NCI-H1694 (cell line): ENCODE data around the gene MYH7.
"Not testable (repeated sequence)": the region's sequence is repeated elsewhere in the genome, so short reads cannot be mapped to it uniquely, and the experiment has no call there.

Experiments
- DNase-seq: peaks from one replicate; lab custom pipeline; 2025; lab: John Stamatoyannopoulos, UW

Gene MYH7

DNA sequence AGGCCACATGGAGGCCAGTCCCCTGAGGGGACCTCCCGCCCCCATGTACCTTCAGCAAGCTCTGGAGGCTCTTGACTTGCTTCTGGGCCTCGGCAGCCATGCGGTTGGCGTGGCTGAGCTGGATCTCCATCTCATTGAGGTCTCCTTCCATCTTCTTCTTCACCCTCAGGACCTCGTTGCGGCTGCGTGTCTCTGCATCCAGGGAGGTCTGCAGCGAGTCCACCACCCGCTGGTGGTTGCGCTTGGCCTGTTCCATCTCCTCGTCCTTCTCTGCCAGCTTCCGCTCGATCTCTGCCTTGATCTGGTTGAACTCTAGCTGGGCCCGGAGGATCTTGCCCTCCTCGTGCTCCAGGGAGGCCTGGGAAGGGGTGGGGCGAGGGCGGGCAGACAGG is 49.2 kb downstream of the MYH7 start:
- not testable (repeated sequence) for DNase-seq

DNA sequence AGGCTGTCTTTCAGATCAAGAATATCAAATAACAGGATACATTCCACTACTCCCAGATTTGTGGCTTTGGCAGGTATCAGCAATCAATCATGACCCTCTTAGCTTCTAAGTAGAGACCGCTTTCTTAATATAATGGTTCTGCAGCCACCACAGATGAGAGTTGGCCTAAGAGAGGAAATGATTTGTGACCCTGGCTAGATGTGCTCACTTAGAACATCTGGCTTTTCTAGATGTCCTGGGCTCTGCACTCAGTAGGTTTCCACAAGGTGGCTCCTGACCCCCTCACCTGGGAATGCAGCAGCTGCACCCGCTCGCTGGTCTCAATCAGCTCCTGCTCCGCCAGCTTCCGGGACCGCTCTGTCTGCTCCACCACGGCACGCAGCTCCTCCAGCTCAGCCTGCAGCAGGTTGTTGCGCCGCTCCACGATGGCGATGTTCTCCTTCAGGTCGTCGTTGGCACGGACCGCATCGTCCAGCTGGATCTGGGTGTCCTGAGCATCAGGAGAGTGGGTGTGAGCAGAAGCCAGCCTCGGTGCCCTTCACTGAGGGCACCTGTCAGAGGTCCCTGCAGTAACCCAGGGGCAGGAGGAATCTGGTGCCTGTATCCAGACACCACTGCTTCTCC is 49.7 kb downstream of the MYH7 start:
- no peak for DNase-seq

DNA sequence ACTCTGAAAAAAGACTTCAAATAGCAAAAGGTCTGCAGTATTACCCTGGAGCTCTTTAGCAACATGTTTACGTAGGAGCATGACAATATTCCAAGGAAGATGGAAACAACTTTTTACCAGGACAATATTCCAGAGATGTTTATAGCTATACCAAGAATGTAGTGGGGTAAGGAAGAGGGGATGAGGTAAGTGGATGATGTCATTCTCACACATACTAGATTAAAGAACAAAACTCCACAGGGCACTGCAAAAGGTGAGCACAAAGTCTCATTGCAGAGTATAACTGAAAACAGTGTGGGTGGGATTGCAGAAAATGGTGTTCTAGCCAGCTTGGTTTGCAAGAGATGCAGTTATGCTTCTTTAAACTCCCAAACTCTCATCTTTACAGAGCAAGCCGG is 50.2 kb downstream of the MYH7 start:
- DNase-seq: no peak

DNA sequence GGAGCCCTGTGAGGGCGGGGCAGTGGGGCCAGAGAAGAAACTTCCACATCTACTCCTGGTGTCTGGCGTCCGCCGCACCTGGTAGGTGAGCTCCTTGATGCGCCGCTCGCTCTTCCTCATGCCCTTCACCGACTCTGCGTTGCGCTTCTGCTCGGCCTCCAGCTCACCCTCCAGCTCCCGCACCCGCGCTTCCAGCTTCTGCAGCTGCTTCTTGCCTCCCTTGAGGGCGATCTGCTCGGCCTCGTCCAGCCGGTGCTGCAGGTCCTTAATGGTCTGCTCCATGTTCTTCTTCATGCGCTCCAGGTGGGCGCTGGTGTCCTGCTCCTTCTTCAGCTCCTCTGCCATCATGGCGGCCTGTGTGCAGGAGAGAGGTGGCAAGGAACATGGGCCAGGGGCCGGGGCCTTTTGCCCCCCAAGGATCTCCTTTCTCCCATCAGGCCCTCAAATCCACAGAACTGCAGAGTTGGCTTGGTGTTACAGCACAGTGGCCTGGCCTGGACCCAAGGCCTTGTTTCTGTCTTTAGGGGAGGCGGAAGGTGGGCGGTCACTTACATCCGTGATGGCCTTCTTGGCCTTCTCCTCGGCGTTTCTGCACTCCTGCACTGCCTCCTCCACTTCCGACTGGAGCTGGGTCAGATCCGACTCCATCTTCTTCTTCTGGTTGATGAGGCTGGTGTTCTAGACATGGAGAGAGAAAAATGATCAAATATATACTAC is 50.9 kb downstream of the MYH7 start:
- DNase-seq: no peak

DNA sequence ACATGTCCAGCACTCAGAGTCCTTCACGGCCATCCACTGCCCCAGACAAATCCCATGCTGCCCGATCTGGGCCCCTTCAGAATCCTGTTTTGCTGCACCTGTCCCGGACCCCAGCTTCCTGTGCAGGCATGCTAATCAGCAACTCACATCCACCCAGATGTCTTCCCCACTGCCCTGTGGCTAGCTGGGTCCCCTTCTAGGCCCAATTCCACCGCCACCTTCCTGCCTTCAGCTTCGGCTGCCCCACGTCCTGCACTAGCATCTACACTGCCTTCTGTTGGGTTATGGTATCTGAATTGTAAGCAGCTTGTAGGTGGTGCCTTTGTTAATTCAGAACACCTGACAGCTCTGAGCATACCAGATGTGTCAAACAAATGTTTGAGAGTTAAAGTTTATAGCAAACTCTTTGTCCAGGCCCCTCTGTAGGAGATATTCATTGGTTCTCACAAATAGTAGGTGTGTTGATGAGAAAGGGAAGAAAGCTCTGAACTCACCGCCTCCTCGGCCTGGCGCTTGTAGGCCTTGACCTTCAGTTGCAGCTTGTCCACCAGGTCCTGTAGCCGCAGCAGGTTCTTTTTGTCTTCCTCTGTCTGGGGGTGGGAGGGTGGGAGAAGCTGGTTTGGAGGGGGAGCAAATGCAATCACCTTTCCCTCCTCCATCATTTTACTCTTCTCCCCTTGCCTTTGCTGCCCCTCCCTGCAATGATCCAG is 52.6 kb downstream of the MYH7 start:
- DNase-seq: no peak

DNA sequence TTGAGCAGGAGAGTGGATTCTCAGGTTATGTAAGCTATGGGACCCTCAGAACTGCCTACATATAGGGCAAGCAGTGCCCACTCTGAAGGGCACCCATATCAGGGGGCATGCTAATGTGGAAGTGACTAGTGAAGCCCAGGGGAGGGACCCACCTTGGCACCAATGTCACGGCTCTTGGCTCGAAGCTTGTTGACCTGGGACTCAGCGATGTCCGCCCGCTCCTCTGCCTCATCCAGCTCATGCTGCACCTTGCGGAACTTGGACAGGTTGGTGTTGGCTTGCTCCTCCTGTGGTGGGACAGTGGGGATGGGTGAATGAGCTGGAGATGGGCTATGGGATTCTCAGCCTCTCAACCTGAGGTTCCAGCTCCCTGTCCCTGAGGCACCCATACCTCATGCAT is 53.2 kb downstream of the MYH7 start:
- DNase-seq: no peak

DNA sequence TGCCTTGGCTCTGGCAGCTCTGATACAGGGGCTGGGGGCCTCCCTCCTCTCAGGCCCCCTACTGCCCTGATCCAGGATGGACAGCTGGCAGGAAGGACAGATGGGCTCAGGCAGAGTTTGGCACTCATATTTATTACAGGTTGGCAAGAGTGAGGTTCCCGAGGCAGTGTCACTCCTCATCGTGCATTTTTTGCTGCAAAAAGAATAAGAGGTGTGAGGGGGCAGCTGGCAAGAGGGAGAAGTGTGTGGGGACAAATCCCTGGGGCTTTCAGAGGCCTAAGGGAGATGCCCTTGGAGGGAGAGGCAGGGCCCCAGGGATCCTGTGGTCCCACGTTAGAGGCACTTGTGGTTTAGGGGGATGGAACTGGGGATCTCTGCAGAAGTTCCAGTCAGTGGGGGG is 53.6 kb downstream of the MYH7 start:
- no peak for DNase-seq

DNA sequence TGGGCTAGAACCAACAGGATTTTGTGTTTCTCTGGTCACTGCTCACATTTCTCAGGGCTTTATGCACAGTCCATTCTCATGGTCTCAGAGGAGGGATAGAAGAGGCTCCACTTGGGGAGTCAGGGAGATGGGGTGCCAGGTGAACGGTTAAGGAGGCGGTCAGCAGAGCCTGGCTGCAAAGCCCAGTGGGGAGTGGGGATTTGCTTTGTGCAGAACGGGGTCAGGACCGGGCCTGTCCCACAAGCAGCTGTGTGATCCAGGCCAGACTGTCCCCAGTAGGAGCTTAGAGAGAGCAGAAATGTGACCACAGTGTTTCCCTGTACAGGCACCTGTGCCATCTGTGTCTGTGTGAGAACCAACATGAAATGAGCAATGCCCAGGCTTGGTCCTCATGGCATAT is 54.5 kb downstream of the MYH7 start:
- DNase-seq: no peak

DNA sequence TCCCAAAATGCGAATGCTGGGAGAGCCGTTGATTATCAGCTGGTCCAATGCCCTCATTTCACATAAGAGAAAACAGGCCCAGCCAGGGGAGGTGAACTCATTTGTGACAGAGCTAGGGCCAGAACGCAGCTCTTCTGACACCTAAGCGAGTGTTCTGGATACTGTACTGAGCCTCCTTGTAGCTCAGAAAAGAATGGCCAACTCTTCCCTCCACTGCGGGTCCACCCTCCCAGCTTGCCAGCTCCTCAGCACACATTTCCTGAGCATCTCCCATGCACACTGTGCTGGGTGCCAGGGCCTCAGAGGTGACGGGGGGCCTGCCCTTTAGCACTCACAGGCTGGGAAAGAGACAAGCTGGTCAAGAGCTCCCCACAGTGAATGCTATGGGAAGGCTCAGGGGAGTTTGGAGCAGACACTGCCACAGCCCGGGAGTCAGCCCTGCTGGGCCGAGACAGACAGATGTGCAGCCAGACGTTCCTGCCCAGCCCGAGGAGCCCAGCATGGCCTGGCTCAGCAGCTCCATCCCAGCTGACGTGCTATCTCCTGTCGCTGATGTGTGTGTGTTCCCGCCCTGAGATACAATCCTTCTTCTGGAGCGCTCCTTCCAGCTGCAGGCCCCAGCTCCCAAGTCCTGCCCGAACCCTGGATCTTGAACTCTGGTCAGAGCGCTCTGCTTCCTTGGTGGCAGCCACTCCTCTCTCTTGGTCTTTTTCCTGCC is 55.1 kb downstream of the MYH7 start:
- DNase-seq: no peak

DNA sequence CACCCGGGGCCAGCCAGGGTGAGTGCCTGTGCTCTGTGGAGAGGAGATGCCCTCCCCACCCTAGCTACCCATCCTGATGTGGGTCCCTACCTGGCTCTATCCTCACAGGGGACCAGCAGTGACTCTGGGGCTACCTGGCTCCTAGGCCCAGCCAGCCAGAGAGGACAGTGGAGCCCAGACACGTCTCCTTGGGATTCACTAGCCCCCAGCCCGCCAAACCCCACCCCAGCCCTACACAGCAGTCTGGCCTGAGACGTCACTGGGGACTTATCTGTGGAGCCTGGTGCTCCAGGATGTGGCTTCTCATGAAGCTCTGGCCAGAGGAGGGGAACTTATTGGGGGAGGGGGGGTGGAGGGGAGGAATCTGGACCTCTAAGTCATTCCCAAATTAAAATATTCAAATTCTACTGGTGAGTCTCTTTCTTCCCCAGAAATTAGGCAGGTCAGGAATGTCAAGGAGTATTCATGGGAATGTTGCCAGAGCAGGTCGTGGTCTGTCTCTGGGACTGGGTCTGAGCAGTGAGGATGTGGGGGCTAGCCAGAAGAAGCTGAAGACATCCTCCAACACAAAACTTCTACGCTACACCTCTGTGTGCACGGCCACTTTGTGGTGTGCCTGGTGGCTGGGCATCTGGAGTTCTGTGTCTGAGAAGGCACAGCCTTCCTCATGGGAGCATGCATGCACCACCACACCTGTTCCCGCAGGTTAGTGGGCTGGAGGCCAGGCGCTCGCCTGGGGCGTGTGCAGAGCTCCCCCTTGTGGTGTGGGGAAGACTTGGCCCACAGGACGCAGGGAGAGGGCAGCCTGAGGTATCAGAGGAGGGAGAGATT is 55.9 kb downstream of the MYH7 start:
- peak; percentile 49 for DNase-seq

DNA sequence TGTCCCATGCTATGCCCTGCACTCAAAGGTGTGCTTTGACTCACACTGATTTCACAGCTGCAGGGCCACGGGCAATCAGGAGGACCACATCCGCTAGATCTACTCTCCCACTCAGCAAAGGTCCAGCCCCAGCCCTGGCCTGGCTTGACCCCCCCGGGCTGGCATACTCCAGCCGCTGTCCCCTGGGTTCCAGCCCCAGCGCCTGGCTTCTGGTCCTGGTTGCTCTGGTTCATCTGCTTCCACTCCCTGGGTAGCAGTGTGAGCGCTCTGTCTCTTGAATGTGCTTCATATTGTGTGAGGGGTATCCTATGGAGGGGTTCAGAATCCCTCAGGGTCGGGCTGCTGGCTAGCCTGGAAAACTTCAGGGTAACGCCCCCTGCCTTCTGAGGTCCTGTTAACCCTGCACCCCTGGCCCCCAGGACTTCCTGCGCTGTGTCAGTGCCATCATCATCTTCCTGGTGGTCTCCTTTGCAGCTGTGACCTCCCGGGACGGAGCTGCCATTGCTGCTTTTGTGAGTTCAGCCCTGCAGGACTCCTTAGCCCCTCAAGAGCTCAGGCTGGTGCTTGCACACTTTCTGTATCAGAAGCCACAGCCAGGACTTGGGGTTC is 56.7 kb downstream of the MYH7 start:
- DNase-seq: no peak

DNA sequence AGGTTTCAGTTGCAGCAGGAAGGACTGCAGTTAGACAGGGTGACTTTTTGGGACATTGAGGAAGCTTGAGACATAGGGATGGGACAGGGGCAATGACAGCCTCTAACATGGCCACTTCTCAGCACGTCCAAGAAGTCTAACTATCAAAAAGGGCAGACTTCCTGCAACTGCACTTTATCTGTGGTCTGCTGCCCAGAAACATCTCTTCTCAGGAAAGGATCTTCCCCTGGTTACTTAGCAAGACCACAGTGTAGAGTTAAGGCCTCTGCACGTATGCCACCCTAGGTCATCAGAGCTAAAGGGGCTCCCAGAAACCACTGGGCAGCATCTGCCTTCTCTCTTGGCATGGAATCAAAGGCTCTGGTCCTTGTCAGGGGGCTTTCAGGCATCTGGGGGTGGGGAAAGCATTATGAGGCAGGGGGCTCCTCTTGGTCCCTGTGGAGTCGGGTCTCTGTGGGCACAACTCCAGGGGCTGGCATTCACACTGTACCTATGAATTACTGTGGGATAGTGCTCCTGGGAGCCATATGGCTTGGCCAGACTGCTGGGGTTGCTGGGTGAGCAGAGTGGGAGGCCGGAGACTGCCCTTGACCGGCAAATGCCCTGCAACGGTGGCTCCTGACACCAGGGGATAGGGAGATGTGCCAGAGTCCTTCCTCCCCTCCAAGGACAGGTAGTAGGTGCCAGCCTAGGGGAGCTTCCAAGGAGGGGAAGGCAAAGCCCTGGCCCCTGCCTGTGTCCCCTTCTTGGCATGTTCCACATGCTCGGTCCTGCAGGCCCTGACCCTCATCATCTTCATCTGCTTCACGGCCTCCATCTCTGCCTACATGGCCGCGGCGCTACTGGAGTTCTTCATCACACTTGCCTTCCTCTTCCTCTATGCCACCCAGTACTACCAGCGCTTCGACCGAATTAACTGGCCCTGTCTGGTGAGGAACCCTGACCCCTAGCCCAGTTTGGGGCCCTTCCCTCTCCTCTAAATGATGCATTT is 57.6 kb downstream of the MYH7 start:
- no peak for DNase-seq

DNA sequence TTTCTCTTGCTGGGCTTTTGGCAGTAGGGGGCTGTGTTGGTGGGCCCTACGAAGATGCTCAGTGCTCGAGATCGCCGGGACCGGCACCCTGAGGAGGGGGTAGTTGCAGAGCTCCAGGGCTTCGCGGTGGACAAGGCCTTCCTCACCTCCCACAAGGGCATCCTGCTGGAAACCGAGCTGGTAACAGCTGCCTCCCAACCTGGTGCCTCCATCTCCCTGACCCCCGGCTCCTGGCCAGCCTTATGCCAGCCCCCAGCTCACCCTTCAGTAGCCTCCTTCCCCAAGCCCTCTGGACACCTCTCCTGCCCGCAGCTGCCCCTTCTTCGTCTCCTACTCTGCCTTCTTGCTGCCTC is 58.3 kb downstream of the MYH7 start:
- DNase-seq: no peak

DNA sequence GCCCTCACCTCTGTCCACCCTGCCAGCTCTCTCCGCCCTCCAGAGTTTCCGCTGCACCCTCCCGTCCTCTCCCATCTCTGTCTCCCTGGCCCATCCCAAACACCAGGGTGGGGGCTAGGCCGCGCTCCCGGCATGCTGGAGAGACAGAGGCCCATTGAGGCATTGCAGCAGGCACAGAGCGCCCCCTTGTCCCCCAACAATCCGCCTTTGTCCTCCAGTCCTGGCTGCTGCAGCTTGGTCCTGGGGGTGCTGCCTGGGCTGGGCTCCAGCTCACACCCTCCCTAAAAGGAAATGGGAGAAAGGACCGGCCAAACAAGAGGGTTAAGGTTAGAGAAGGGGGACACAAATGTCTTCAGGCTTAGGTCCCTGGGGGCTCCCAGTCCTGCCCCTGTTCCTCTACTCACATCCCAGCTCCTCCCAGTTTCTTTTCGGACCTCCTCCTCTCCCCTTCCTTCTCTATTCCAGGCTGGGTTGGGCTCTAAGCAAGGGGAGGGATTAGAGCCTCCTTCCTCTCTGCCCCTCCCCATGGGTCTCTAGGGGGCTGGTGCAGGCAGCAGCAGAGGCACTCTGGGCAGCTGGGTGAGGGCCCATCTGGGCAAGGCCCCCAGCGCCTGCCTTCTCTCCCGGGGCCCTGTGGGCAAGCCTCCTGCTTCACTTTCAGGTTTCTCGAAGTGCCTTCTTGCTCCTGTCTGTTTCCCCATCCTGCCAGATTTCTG is 58.8 kb downstream of the MYH7 start, which contains the start of gene CMTM5:
CMTM5 (plus strand) TSS at position 565 of the 716 bp plus-strand sequence. CDS start 206 bp downstream, outside the sequence.
- DNase-seq: peak; percentile 20

DNA sequence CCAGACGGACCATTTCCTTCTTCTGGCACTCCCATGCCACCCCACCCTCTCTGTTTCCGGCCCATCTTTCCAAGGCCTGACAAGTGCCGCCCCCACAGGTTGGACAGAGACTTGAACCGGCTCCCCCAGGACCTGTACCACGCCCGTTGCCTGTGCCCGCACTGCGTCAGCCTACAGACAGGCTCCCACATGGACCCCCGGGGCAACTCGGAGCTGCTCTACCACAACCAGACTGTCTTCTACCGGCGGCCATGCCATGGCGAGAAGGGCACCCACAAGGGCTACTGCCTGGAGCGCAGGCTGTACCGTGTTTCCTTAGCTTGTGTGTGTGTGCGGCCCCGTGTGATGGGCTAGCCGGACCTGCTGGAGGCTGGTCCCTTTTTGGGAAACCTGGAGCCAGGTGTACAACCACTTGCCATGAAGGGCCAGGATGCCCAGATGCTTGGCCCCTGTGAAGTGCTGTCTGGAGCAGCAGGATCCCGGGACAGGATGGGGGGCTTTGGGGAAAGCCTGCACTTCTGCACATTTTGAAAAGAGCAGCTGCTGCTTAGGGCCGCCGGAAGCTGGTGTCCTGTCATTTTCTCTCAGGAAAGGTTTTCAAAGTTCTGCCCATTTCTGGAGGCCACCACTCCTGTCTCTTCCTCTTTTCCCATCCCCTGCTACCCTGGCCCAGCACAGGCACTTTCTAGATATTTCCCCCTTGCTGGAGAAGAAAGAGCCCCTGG is 59.8 kb downstream of the MYH7 start:
- DNase-seq: no peak

DNA sequence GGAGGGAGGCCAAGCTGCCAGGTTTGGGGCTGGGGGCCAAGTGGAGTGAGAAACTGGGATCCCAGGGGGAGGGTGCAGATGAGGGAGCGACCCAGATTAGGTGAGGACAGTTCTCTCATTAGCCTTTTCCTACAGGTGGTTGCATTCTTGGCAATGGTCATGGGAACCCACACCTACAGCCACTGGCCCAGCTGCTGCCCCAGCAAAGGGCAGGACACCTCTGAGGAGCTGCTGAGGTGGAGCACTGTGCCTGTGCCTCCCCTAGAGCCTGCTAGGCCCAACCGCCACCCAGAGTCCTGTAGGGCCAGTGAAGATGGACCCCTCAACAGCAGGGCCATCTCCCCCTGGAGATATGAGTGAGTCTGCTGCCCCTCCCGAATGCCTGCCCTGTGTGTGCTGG is 62.4 kb downstream of the MYH7 start:
- no peak for DNase-seq

DNA sequence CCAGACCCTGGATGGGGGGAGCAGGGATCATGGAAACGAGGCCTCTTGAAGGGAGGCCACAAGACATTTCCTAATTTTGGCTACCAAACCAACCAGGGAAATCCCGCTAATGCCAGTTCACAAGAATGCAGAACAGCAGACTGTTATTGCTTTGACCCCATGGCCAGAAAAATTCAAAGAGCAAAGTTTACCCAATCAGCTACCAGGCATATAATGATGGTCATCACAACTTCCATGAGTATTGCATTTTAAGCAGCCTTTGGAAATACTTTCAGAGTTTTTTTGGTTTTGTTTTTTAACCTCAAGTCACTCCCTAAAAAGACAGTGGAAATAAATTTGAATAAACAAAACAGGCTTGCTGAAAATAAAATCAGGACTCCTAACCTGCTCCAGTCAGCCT is 63.0 kb downstream of the MYH7 start, which contains the start of gene IL25:
IL25 (plus strand) TSS at position 301 of the 400 bp plus-strand sequence.
- DNase-seq: no peak

DNA sequence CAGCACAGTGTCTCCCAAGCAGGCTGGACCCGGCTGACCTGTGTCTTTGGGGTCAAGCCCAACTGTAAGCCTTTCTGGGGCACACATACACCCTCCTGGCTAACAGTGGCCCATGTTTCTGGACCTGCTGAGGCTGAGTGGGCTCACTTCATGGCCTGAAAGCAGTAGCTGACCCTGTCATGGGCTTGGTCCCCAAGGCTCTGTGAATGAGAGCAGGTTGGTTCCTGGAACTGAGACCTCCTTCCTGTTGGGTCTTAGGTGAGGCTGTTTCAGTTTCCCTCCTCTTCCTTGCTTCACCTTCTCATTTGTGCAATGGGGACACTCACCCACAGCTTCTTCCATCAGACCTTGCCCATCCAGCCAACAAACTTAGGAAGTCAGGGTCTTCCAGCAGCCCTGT is 63.6 kb downstream of the MYH7 start:
- no peak for DNase-seq

DNA sequence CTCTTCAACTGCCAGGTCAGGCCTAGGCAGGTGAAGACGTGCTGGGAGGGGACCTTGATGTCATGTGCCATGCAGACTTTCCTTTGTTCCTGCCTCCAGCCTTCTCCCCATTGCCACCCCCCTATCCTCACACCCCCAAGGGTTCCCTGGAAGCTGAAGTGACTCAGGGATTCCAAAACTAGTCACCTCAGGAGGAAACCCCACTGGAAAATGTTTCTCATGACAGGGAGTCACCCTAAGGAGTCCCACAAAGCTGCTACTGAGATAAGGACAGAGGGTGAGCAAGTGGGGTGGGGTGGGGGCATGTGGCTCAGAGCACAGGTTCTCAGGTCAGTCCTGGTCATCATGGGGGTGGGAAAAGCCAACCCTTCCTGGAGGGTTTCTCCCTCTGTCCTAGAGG is 65.2 kb downstream of the MYH7 start:
- DNase-seq: no peak
